Eye (tissue), 1 donor: Measurements from ENCODE around the gene CLDN5.
A peak's percentile ranks its signal among the peaks of the same experiment; 100 is the strongest.
"Not testable (repeated sequence)": the region's sequence is repeated elsewhere in the genome, so short reads cannot be mapped to it uniquely, and the experiment has no call there.

Source experiments
- DNase-seq: peaks from one replicate; pipeline ENCODE4 v3.0.0-alpha.2; 2015

The CLDN5 gene

DNA sequence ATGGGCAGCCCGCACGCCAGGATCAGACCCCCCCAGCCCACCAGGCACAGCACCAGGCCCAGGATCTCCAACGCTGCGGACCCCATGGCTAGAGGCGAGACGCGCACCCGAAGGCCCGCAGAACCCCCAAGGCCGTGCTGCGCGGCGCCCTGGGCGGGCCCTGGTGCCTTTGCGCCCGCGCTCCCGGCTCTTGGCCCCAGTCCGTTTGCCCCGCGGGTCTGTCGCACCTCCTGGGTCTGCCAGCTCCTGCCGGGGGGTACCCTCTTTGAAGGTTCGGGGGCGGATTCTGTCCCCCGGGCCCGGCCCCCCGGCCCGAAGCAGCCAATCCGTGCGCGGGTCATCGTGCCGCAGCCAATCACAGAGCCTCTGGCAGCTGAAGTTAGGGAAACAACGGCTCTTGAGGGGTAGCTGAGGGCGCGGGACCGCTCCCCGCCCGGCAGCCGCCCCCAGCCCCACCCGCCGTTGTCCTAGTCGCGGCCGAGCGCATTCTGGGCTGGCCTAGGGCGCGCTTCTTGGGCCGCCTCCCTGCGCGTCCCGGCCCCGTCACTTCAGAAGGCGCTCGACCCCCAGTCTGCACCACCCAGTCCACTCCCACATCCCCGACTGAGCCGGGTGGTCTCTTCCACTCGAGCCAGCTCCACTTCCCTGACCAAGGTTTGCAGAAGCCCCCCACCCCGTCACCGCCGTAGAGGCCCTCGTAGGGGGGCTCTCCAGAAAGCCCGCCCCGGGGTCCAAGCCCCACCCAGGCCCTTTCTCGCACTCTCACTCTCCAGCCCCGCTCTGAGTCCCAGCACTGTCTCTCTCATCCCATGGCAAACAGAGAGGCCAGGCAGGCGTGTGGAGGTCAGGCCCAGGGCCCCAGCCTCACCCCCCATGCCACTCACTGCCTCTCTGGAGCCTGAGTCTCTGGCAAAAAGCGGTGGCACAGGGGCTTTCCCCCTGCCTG is at the start of gene CLDN5:
Gene CLDN5, minus strand, starts transcription at position 241 of the 946 bp plus-strand sequence. Its CDS starts 155 bp downstream, at position 86.
- peak; percentile 80 for DNase-seq

GRCh38 chr22:19571995-19572394 is 47.8 kb upstream of the CLDN5 start:
- no peak for DNase-seq

GRCh38 chr22:19571207-19571795 is 47.1 kb upstream of the CLDN5 start:
- no peak for DNase-seq

DNA sequence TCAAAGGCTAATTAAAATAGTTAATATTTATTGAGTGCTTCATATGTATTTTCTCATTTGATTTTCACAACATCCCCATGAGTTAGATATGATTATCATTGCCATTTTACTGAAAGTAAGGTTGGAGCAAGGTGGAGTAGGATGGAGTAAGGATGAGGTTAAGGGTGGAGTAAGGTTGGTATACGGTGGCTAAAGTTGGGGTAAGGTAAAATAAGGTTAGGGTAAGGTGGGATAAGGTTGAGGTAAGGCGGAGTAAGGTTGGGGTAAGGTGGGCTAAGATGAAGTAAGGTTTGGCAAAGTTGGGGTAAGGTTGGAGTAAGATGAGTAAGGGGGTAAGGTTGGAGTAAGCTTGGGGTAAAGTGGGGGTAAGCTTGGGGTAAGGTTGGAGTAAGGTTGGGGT is 45.8 kb upstream of the CLDN5 start:
- DNase-seq, result no peak

- DNase-seq, result no peak
Measured at GRCh38 chr22:19569276-19569640, 45.0 kb upstream of the CLDN5 start.

- no peak for DNase-seq
Measured at GRCh38 chr22:19568337-19569275, 44.4 kb upstream of the CLDN5 start.

DNA sequence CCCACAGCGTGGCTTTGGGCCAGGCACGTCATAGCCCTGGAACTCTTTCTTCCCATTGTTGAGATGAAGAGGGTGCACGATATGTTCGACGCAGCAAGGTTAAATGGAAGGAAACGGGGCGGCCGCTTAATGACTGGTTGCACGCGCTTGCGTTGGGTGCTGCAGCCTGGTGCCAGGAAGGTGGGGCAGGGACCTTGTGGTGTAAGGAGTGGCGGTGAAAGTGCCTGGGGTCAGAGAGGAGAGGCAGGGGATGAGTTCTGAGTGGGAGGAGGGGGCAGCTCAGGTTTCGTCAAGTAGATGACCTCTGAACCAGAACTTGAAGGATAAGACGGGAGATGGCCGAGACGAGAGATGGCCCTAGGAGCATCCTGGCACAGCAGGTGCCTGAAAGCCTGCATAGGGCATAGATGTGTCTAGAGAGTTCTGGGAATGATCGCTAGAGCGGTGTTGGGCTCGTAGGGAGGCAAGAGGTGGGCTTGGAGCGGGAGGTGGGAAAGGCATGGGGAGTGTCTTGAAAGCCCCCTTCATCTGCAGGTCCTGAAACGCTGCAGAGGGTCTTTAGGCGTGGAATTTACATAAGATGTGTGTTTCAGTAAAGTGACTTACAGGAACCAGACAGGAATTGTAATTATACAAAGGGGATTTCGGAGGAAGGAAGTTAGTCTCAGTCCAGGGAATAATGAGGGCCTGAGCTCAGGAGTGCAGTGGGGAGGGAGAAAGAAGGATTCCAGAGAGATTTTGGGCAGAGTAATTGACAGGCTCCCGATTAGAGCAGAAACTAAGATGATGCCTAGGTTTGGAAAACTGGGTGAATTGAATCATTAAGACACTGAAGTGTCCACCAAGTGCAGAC is 43.2 kb upstream of the CLDN5 start:
- DNase-seq, result no peak

DNA sequence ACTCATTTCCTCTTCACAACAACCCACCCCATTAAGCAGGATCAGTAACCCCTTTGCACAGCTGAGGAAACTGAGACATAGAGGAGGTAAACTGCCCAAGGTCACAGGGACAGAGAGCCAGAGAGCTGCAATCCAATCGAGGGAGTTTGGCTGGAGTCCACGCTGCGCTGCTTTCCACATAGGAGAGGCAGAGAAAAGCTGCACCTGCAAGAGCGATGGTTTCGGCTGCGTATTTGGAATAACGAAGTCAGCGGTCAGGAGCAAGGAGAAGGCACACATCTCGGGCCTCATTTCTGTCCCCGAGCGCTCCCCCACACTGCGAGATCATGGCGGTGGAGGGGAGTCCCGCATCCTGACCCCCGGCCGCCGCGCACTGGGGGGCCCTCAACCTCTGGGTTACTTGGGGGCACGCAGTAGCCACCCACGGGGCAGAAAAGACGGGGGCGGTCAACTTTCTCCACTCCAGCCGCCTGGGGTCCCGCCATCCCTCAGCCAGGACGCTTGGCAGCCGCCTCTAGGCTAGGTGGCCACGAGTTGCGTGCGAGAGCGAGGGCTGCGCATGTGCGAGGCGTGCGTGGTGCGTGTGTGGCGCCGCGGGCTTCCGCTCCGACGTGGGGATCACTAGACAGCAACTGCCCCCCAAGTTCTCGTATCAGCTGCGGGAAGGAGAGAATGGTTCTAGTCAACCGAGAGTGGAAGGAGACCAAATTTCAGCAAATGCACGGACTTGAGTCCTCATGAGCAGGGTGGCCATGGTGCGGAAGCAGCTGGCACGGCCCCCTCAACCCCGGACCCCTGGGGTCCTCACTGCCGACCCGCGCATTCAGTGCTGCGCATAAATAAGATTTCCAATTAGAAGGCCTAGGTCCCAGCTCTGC is 42.3 kb upstream of the CLDN5 start:
- no peak for DNase-seq

DNA sequence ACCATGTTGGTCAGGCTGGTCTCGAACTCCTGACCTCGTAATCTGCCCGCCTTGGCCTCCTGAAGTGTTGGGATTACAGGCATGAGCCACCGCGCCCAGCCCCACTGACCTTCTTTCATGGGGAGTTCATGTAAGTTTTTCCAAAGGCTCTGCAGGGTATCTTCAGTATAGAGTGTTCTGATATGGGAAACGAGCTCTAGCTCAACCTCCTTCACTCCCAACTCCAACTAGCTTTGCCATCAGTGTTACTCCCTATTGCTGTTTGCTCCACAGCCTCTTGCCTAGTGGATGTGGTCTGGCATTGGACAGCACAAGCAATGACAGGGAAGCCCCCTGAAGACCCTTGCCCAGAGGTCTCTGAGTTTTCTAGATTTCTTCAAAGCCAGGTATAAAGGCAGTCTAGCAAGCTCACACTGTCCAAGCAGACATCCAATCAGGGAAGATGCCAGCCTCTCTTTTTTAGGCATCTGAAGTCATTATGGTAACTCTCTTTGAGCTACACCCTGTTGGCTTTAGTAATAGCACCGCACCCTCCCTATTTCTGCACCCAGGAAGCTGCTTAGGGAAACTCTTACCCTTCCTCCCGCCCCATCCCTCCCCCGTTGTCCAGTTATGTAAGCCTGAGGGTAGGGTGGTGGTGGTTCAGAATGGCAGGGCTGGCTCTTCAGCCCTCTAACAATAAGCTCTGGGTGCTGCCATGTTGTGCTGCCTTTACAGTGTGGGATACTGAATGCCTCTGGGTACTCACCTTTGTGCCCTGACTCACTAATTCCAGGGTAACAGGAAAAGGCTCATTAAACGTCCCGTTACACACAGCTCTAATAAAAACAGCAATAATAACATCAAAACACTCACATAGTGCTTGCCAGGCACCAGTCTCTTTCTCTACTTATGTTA is 41.4 kb upstream of the CLDN5 start:
- no peak for DNase-seq

DNA sequence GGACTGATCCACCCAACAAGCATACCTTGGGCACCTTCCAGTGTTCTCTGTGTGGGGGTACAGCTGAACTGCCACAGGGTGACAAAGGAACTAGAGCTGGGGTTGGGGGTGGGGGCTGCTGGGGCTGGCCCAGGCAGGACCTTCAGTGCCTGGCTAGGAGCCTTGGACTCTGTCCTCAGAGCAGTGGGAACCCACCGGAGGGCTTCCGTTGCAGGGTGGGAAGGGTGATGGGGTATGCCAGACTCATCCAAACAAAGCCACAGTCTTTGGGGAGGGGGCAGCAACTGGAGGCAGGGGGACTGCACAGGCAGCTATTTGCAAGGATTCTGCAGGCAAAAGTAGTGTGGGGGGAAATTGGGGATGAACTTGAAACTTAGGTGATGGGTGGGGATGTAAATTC is 35.7 kb upstream of the CLDN5 start:
- no peak for DNase-seq

DNA sequence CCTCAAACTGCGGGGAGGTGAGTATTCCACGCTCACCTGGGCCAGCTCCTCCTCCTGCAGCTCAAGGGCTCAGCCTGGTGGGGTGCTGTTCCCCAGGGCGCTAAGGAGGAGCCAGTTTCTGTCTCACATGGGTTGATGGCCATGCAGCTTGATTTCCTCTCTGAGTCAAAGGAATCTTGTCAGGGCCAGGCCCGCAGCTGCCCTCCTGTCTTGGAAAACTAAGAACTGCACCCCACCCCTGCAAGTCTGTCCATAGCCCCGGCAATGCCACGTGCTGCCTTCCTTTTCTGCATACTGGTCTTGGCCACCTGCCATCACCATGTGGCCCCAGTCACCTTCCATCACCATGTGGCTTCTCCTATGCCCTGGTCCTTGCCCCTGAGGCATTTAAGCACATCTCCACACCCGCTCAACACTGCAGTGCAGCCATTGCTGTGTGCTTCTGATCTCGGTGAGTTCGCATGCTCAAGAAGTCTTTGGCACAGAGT is 35.2 kb upstream of the CLDN5 start:
- DNase-seq, result no peak

DNA sequence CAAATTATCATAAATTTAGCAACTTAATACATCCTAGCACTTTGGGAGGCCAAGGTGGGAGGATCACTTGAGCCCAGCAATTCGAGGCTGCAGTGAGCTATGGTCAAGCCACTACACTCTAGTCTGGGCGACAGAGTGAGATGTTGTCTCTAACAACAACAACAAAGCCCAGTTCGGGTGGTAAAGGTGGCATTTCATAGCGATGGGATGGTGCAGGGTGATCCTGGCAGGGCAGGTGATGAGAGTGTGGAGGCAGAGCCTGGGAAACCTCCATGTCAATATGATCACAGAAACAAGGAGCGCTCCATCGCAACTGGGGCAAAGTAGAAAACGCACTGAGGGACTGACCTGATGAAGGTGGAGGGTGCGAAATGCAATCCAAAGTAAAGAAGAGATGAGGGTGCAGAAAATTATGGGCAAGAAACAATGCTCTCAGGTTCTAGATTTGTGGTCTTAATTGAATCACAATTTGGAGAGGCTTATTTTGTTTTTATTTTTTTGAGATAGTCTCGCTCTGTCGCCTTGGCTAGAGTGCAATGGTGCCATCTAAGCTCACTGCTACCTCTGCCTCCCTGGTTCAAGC is 32.8 kb upstream of the CLDN5 start:
- no peak for DNase-seq

- no peak for DNase-seq
Measured at GRCh38 chr22:19555651-19556050, 31.4 kb upstream of the CLDN5 start.

GRCh38 chr22:19554834-19555404 is 30.7 kb upstream of the CLDN5 start:
- no peak for DNase-seq

- DNase-seq, result no peak
Measured at GRCh38 chr22:19553201-19553600, 29.0 kb upstream of the CLDN5 start.

GRCh38 chr22:19550382-19550781 is 26.2 kb upstream of the CLDN5 start:
- DNase-seq, result no peak

- DNase-seq, result no peak
Measured at GRCh38 chr22:19549428-19549827, 25.2 kb upstream of the CLDN5 start.

- no peak for DNase-seq
Measured at GRCh38 chr22:19548964-19549363, 24.8 kb upstream of the CLDN5 start.

- not testable (repeated sequence) for DNase-seq
Measured at GRCh38 chr22:19548427-19548826, 24.2 kb upstream of the CLDN5 start.
